GM13976 (cell line): Measurements from ENCODE around the gene LSMEM2.

Experiments
- DNase-seq: peaks from one replicate; pipeline ENCODE4 v3.0.0; 2012; ENCODE audit warnings: low spot score
- CTCF ChIP-seq: IDR thresholded peaks from 2 replicates; pipeline ENCODE4 v1.5.1; 2012; ENCODE audit warnings: borderline replicate concordance, mild to moderate bottlenecking; ENCODE audit not compliant: insufficient read depth; ENCODE audit errors: extremely low read depth, missing control alignments, control extremely low read depth
- in situ Hi-C: fragments of 300-500 bp; cut with MboI; formaldehyde crosslinking; loops from one replicate; pipeline ENCODE4 v1.12.0; 2022; ENCODE audit warnings: low sequenced_read_pairs, mixed read lengths, inconsistent platforms; ENCODE audit not compliant: unreplicated experiment

Gene LSMEM2

GRCh38 chr3:50233176-50233575, 45.7 kb upstream of the LSMEM2 start:
- no peak for DNase-seq
- TF ChIP-seq CTCF = no peak
- in situ Hi-C loops = no loop called here

- in situ Hi-C loops = no loop called here
- peak; percentile 99 for DNase-seq
- TF ChIP-seq CTCF = no peak
These were observed 43.0 kb upstream of the LSMEM2 start, which contains the start of gene GNAI2 for GRCh38 chr3:50235716-50236483. Gene GNAI2 (plus strand): TSS chr3:50236204. CDS start chr3:50236336, 132 bp downstream.

- in situ Hi-C loops = no loop called here
- no peak for DNase-seq
- TF ChIP-seq CTCF = no peak
These were observed 42.3 kb upstream of the LSMEM2 start for GRCh38 chr3:50236484-50237132.

DNA sequence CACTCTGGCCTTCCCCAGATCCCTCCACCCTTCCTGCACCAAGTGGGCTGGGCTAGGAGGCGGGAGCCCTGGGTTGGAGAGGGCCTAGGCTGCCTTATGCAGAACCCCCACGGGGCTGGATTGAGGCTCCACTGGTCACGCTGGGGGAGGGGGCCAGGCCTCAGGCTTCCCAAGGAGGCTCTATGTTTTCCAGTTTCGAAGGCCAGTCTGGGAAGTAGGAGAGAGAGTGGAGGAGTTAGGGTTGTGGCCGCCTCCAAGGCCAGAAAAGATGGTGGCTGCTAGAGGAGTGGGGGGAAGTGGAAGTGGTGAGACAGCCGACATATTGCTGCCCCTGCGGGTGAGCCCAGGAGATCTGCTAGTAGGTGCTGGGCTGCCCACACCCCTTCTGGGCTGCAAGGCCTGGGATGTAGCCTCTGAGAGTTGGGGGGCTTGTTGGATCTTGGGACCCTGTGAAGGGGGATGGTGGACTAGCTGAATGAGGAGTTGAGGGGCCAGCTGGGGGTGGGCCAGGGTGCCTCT, 41.7 kb upstream of the LSMEM2 start:
- in situ Hi-C loops = no loop called here
- no peak for DNase-seq
- no peak for TF ChIP-seq CTCF

DNA sequence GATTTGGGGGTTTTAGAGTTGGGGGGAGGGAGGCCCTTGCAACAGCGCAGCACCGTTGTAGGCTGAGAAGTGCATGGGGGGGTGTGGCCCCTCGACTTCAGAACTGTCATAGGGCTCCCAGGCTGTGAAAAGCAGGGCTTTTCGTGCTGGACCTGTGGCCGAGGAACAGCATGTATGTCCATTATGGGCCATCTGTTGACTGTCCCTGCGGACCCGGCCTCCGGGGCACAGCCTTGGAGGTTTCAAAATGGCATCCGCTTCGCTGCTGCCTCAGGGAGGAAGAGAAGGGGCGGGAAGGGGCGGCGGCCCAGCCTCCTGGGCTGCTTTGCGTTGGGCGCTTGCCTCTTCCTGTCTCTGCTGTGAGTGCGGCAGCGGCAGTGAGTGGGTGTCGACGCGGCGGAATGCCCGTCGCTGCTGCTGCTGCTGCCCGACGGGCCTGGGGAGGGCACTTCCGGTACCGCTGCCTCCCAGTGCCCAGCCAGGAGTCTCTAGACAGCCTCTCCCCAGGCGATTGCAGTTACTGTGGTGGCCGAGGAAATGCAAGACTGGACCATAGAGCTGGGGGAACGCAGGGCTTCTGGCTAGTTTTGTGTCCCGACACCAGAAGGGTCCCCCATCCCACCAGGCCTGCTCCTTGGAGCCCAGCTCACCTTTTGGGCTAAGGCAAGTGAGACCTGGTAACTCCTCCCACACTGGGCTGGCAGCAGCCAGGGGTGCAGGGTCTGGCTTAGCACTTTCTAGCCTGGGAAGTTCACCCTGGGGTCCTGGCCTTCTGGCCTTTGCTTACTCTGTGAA, 40.9 kb upstream of the LSMEM2 start:
- TF ChIP-seq CTCF = no peak
- in situ Hi-C loops = no loop called here
- DNase-seq = peak; percentile 90

GRCh38 chr3:50238549-50239026, 40.3 kb upstream of the LSMEM2 start:
- in situ Hi-C loops = no loop called here
- TF ChIP-seq CTCF = no peak
- no peak for DNase-seq
